NCI-H510A (cell line): ENCODE results near the gene AKAP5.
A peak's percentile ranks its signal among the peaks of the same experiment; 100 is the strongest.
"Not testable (repeated sequence)": the region's sequence is repeated elsewhere in the genome, so short reads cannot be mapped to it uniquely, and the experiment has no call there.

ENCODE experiments used
- DNase-seq: peaks from one replicate; lab custom pipeline; 2025; lab: John Stamatoyannopoulos, UW

AKAP5 gene

DNA sequence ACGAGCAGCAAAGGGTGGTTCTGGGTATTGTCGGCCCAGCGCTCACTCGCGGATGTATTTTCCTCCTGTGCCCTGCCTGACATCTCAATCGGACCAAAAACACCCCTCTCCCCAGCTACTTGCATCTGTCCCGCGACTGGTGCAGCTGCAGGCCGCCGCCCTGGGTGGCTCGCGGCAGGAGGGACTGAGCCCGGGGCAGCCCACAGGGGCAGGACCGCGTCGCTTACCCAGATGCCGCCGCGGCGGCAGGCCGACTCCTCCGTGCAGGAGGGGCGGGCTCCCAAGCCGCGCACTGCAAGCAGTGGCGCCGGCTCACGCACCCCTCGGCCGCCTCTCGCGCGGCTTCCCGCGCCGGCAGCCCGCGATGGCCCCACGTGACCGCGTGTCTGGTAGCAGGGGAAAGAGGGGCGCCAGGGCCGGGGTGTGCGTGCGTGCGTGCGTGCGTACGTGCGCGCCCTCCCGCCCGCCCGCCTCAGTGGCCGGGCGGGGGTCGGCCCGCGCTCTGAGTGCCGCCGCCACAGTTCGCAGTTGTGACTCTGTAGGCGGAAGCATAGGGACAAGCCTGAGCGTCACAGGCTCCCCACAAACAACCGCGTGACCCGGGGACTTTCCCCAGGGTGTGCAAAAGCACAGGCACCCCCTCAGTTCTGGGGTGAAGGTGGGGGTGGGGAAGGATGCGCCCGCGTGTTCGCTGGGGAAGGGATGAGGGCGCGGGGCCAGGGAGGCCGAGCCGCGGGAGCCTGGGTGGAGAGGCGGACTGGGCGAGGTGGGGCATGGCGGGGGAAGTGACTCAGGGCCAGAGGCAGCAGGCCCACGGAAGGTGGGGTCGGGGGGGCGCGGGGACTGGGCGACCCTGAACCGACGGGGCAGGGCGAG is 38.4 kb downstream of the AKAP5 start, which contains the start of gene ZBTB25:
ZBTB25 (minus strand) TSS at position 405 of the 876 bp plus-strand sequence. CDS start 13,305 bp downstream, outside the sequence.
- peak; percentile 85 for DNase-seq

- peak; percentile 75 for DNase-seq
Measured at GRCh38 chr14:64504310-64504896, 39.1 kb downstream of the AKAP5 start, which contains the start of gene ZBTB1. ZBTB1 (plus strand) TSS chr14:64504770; CDS start chr14:64521505, 16,735 bp downstream.

DNA sequence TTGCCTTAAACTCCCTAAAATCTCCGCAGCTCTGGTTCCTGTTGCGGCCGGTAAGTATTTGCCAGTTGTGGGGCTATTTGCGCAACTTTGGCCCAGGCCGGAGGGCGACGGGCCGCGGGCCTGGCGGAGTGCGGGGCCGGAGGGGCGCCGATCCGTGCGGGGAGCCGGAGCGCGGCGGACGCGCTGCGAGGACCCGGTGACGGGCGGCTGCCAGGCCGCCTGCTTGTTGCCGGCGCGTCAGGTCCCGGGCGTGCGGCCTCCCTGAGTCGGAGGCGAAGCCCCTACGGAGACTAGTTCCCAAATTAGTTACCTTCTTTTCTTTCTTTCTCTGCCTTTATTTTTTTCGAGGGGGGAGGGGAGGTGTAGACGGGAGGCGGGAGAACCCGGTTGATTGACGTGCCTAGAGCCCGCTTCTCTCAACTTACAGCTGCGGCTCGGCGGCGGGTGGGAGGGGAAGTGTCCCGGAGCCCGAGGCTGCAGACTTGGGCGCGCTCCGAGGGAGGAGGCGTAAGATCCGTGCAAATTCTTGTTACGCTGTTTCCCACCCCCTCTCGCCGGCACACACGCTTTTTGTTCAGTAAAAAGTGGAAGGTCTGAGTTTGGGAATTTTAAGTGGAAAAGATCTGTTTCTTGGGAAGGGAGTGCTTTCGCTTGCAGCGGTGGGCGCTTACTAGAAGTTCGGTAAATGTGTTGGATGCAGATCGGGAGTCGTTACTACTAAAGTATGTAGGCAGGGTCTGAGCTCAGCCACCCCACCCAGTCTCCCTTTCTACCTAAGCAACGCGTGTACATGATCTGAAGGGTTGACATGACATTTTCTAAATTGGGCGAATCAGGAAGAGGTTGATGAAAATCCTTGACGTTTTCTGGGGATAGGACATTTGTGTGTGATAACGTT is 39.8 kb downstream of the AKAP5 start:
- DNase-seq = peak; percentile 79

DNA sequence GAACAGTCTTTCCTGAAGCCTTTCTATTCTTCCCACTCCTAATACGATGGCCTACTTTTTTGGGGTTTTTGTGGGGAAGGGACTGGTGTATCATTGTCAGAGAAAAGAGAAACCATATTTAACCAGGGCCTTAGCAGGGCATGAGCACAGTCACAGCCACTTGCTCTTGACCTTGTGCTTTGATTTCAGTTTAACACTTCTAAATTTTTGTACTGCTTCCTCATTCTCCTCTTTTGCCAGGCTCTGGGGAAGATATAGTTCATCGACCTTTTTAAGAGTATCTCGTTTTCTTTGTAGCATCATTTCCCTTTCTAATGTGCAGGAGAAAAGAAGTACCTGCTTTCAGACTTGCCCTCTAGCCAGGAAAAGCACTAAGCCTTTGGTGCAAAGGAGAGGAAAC is 41.4 kb downstream of the AKAP5 start:
- DNase-seq = no peak

GRCh38 chr14:64507376-64508156 is 42.3 kb downstream of the AKAP5 start:
- DNase-seq = no peak

GRCh38 chr14:64508215-64508776 is 43.0 kb downstream of the AKAP5 start:
- DNase-seq = no peak

GRCh38 chr14:64509036-64509435 is 43.7 kb downstream of the AKAP5 start:
- DNase-seq = no peak

GRCh38 chr14:64510825-64511671 is 45.7 kb downstream of the AKAP5 start:
- peak; percentile 37 for DNase-seq

DNA sequence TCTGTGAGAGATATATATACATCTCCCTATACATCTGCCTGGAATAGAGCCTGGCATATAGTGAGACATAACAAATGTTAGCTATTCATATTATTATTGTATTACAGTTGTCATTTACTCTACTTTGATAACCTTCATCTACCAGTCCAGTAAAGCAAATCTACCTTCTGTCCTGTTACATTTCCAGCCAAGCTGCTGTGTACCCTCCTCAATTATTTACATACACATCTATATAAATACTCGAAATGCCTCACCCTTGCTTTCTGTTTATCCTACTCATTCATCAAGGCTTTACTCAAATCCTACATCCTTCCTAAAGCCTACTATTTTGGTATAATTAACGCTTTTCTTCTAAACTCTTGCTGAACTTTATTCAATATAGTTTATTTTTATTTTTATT is 48.0 kb downstream of the AKAP5 start:
- no peak for DNase-seq

DNA sequence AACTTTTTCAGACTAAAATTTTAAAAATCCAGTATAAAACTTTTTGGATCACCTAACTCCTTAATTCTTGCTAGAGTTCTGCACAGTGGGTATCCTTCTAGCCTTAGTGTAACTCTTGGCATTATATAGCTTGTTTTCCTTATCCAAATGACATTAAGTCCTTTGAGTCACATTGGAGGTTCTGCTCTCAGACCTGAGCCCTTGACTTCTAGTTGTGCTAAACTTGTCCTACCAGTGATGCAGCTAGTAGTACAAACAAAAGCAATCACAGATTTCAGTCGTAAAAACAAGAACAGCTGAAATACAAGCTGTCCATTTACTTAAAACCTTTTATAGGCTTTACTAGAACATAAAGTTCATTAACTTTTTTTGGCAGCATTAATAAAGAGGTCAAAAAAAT is 49.8 kb downstream of the AKAP5 start:
- no peak for DNase-seq

GRCh38 chr14:64516969-64517368 is 51.7 kb downstream of the AKAP5 start:
- DNase-seq = no peak

DNA sequence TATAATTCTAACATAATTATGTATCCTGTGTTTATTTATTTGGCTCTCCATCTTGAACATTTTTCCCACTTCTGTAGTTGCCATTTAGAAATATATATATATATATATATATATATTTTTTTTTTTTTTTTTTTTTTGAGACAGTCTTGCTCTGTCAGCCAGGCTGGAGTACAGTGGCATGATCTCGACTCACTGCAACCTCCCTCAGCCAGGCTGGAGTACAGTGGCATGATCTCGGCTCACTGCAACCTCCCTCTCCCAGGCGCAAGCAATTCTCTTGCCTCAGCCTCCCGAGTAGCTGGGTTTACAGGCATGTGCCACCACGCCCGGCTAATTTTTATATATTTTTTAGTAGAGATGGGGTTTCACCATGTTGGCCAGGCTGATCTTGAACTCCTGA is 52.4 kb downstream of the AKAP5 start:
- DNase-seq = not testable (repeated sequence)

DNA sequence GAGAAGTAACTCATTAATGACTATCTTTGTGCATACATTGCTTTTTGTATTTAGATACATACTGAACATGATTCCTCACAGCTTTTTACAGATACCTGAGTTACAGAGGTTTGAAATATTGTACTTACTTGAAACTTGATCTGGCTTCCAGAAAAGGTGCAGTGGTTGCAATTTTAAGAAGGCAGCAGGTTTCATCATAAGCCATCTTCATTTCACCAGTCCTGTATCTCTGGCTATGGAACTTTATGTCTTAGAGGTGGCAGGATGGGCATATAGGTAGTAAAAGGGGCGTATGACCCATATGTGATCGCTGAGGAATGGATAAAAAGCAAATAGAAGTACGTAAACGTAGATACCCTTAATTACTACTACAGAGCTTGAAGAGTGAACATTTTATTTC is 52.9 kb downstream of the AKAP5 start:
- no peak for DNase-seq

GRCh38 chr14:64520699-64521098 is 55.4 kb downstream of the AKAP5 start:
- no peak for DNase-seq

DNA sequence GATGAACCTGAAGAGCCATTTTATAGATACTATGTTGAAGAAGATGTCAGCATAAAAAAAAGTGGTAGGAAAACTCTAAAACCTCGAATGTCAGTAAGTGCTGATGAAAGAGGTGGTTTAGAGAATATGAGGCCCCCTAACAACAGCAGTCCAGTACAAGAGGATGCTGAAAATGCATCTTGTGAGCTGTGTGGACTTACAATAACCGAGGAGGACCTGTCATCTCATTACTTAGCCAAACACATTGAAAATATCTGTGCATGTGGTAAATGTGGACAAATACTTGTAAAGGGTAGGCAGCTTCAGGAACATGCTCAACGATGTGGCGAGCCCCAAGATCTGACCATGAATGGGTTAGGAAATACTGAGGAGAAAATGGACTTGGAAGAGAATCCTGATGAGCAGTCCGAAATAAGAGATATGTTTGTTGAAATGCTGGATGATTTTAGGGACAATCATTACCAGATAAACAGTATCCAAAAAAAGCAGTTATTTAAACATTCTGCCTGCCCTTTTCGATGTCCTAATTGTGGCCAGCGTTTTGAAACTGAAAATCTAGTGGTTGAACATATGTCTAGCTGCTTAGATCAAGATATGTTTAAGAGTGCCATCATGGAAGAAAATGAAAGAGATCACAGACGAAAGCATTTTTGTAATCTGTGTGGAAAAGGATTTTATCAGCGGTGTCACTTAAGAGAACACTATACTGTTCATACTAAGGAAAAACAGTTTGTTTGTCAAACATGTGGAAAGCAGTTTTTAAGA is 57.5 kb downstream of the AKAP5 start:
- DNase-seq = no peak
